HepG2 (cell line): ENCODE measurements around the gene PSMB2. TPM values are rescaled to one million over a fixed set of nuclear protein-coding genes. Genes with fewer than 3 reads are reported as not detected.

ENCODE experiments used
- CAMTA2 ChIP-seq: sonication (generic); formaldehyde crosslinking; IDR thresholded peaks from 2 replicates; pipeline ENCODE4 v1.4.0; 2020; ENCODE audit warnings: mild to moderate bottlenecking, missing genetic modification reagents, borderline replicate concordance
- EED ChIP-seq: sonication (generic); formaldehyde crosslinking; IDR thresholded peaks from 2 replicates; pipeline ENCODE4 v1.5.0; 2020; ENCODE audit warnings: mild to moderate bottlenecking, missing genetic modification reagents
- HNF4A ChIP-seq: sonication (generic); formaldehyde crosslinking; IDR thresholded peaks from 2 replicates; pipeline ENCODE4 v1.4.0; 2020; ENCODE audit warnings: missing genetic modification reagents
- KDM1A ChIP-seq: IDR thresholded peaks from 2 replicates; pipeline ENCODE4 v1.6.1; 2016; ENCODE audit warnings: missing compliant biosample characterization
- KDM4B ChIP-seq: sonication (generic); formaldehyde crosslinking; IDR thresholded peaks from 2 replicates; pipeline ENCODE4 v1.4.0; 2020; ENCODE audit warnings: missing genetic modification reagents
- MIER2 ChIP-seq: IDR thresholded peaks from 2 replicates; pipeline ENCODE4 v1.6.1; 2016; ENCODE audit warnings: missing biosample characterization, missing genetic modification reagents
- RAD21 ChIP-seq: fragments of 450-650 bp; formaldehyde crosslinking; IDR thresholded peaks from 2 replicates; pipeline ENCODE4 v1.5.0; 2020; ENCODE audit warnings: mild to moderate bottlenecking
- SKI ChIP-seq: fragments of 450-650 bp; IDR thresholded peaks from one replicate; pipeline ENCODE4 v1.6.1; 2018; ENCODE audit warnings: mild to moderate bottlenecking; ENCODE audit not compliant: partially characterized antibody
- SNAPC2 ChIP-seq: sonication (generic); formaldehyde crosslinking; IDR thresholded peaks from 2 replicates; pipeline ENCODE4 v1.8.1; 2022; ENCODE audit warnings: mild to moderate bottlenecking, missing genetic modification reagents
- SP4 ChIP-seq: sonication (generic); formaldehyde crosslinking; IDR thresholded peaks from 2 replicates; pipeline ENCODE4 v1.8.1; 2023; ENCODE audit warnings: mild to moderate bottlenecking, missing genetic modification reagents
- TBP ChIP-seq: sonication (generic); formaldehyde crosslinking; IDR thresholded peaks from 2 replicates; pipeline ENCODE4 v1.5.0; 2020; ENCODE audit warnings: missing genetic modification reagents
- ZNF331 ChIP-seq: sonication (generic); formaldehyde crosslinking; IDR thresholded peaks from 2 replicates; pipeline ENCODE4 v1.4.0; 2020; ENCODE audit warnings: missing genetic modification reagents
- ZNF33B ChIP-seq: sonication (generic); formaldehyde crosslinking; IDR thresholded peaks from 2 replicates; pipeline ENCODE4 v1.5.1; 2020; ENCODE audit warnings: mild to moderate bottlenecking, missing genetic modification reagents
- ZNF629 ChIP-seq: sonication (generic); formaldehyde crosslinking; conservative IDR thresholded peaks from 2 replicates; pipeline ENCODE4 v1.5.0; 2020; ENCODE audit warnings: missing genetic modification reagents
- ZNF720 ChIP-seq: sonication (generic); formaldehyde crosslinking; IDR thresholded peaks from 2 replicates; pipeline ENCODE4 v1.4.0; 2020; ENCODE audit warnings: missing genetic modification reagents
- ZNF788 ChIP-seq: sonication (generic); formaldehyde crosslinking; IDR thresholded peaks from 2 replicates; pipeline ENCODE4 v1.5.0; 2020; ENCODE audit warnings: mild to moderate bottlenecking, missing genetic modification reagents, borderline replicate concordance
- polyA plus RNA-seq, 8 experiments: library from polyadenylated mRNA; depleted of rRNA in 3 of 8; stranded (reverse) in 7 of 8; unstranded in 1 of 8; fragments of >200 nt; fragmentation: Illumina TruSeq in 4 of 8; extraction: Trizol in 4 of 8; gene quantifications; 2 replicates each; pipeline versions ENCODE4 v1.2.1 to v1.2.3, GENCODE V29; 2011 to 2016; ENCODE audit warnings: low read depth in 4 of 8, missing spikeins in 1 of 8, mixed read lengths in 1 of 8; ENCODE audit not compliant: insufficient read depth in 1 of 8
- total RNA-seq, 5 experiments: library from RNA; depleted of rRNA; stranded (reverse); fragments of >200 nt; fragmentation: Illumina TruSeq; extraction: Trizol; gene quantifications; 2 replicates each; pipeline ENCODE4 v1.2.3, GENCODE V29; 2016; ENCODE audit warnings: low read depth in 1 of 5
- TF ChIP-seq, protein P1 (sequence below): sonication (generic); formaldehyde crosslinking; IDR thresholded peaks from 2 replicates; pipeline ENCODE4 v1.5.0; 2020; ENCODE audit warnings: mild to moderate bottlenecking, missing genetic modification reagents
- TF ChIP-seq, protein P2 (sequence below): sonication (generic); formaldehyde crosslinking; IDR thresholded peaks from 2 replicates; pipeline ENCODE4 v1.5.1; 2020; ENCODE audit warnings: mild to moderate bottlenecking, missing genetic modification reagents, borderline replicate concordance
- TF ChIP-seq, protein P3 (sequence below): sonication (generic); formaldehyde crosslinking; IDR thresholded peaks from 2 replicates; pipeline ENCODE4 v1.4.0; 2020; ENCODE audit warnings: mild to moderate bottlenecking, low read depth, missing genetic modification reagents
- TF ChIP-seq, protein P4 (sequence below): sonication (generic); formaldehyde crosslinking; conservative IDR thresholded peaks from 2 replicates; pipeline ENCODE4 v1.8.0; 2022; ENCODE audit warnings: missing genetic modification reagents
- TF ChIP-seq, protein P5 (sequence below): sonication (generic); formaldehyde crosslinking; IDR thresholded peaks from 2 replicates; pipeline ENCODE4 v1.4.0; 2020; ENCODE audit warnings: mild to moderate bottlenecking, missing genetic modification reagents

Gene PSMB2
- total and polyA plus RNA-seq, 2 of the 13 experiments (the other 11 are each of a cell fraction or from before 2014, with no cell fraction given), result 60.6 to 62.2 TPM

DNA sequence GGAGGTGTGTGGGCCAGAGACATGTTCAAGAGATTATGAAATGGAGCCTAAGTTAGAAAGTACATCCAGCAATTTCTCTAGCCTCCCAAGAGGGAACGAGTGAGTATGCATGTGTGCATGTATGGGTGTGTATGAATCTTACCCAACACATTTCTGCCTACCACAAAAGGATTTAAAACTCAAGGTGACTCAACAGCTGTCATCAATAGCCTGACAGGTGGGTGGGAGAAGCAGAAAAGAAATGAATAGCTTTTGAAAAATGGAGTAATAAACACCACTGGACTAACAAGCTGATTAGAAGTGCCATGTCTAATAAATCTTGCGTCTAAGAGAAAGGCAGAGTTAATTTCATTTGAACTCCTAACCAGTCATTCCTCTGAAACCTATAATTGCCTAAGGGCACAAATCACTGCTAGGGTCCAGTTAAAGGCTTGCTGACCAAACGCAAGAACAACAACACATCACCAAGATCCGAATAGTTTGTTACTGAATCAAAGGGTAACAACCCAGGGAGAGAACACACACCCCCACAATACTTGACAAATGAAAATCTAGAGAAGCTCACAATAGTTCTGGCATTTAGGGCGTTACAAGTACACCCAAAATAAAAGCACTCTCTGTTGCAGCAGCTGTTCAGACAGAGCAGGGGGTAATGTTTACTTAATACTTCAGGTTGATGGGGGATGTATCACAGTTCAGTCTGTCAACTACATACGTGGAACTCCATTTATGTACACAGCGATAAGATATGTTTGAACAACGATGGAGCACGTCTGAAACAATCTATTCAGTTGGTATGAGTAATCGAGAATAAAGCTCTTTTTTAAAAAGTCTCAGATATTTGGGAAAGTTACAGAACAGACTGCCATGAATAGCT, 85.5 kb downstream of the PSMB2 start (continued):
- TF ChIP-seq, protein P1, sequence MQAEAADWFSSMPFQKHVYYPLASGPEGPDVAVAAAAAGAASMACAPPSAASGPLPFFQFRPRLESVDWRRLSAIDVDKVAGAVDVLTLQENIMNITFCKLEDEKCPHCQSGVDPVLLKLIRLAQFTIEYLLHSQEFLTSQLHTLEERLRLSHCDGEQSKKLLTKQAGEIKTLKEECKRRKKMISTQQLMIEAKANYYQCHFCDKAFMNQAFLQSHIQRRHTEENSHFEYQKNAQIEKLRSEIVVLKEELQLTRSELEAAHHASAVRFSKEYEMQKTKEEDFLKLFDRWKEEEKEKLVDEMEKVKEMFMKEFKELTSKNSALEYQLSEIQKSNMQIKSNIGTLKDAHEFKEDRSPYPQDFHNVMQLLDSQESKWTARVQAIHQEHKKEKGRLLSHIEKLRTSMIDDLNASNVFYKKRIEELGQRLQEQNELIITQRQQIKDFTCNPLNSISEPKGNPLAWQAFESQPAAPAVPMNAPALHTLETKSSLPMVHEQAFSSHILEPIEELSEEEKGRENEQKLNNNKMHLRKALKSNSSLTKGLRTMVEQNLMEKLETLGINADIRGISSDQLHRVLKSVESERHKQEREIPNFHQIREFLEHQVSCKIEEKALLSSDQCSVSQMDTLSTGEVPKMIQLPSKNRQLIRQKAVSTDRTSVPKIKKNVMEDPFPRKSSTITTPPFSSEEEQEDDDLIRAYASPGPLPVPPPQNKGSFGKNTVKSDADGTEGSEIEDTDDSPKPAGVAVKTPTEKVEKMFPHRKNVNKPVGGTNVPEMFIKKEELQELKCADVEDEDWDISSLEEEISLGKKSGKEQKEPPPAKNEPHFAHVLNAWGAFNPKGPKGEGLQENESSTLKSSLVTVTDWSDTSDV (CRISPR knock-in tag), result no peak
- no peak for TF ChIP-seq ZNF629 (CRISPR knock-in tag)
- TF ChIP-seq SNAPC2, result peak; percentile 34; the same call in 1 of the 2 replicates
- TF ChIP-seq, protein P2, sequence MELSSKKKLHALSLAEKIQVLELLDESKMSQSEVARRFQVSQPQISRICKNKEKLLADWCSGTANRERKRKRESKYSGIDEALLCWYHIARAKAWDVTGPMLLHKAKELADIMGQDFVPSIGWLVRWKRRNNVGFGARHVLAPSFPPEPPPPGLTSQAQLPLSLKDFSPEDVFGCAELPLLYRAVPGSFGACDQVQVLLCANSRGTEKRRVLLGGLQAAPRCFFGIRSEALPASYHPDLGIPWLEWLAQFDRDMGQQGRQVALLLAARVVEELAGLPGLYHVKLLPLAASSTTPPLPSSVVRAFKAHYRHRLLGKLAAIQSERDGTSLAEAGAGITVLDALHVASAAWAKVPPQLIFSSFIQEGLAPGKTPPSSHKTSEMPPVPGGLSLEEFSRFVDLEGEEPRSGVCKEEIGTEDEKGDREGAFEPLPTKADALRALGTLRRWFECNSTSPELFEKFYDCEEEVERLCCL (CRISPR knock-in tag), result no peak
- TF ChIP-seq, protein P3, sequence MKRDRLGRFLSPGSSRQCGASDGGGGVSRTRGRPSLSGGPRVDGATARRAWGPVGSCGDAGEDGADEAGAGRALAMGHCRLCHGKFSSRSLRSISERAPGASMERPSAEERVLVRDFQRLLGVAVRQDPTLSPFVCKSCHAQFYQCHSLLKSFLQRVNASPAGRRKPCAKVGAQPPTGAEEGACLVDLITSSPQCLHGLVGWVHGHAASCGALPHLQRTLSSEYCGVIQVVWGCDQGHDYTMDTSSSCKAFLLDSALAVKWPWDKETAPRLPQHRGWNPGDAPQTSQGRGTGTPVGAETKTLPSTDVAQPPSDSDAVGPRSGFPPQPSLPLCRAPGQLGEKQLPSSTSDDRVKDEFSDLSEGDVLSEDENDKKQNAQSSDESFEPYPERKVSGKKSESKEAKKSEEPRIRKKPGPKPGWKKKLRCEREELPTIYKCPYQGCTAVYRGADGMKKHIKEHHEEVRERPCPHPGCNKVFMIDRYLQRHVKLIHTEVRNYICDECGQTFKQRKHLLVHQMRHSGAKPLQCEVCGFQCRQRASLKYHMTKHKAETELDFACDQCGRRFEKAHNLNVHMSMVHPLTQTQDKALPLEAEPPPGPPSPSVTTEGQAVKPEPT (CRISPR knock-in tag), result no peak
- TF ChIP-seq, protein P4, sequence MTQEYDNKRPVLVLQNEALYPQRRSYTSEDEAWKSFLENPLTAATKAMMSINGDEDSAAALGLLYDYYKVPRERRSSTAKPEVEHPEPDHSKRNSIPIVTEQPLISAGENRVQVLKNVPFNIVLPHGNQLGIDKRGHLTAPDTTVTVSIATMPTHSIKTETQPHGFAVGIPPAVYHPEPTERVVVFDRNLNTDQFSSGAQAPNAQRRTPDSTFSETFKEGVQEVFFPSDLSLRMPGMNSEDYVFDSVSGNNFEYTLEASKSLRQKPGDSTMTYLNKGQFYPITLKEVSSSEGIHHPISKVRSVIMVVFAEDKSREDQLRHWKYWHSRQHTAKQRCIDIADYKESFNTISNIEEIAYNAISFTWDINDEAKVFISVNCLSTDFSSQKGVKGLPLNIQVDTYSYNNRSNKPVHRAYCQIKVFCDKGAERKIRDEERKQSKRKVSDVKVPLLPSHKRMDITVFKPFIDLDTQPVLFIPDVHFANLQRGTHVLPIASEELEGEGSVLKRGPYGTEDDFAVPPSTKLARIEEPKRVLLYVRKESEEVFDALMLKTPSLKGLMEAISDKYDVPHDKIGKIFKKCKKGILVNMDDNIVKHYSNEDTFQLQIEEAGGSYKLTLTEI (CRISPR knock-in tag), result no peak
- 0 out of 2 replicates have a peak, but pooled peaks have one; percentile 22 for TF ChIP-seq KDM1A
- no peak for TF ChIP-seq ZNF720
- no peak for TF ChIP-seq SP4 (CRISPR knock-in tag)
- TF ChIP-seq ZNF331, result peak; percentile 41; the same call in 1 of the 2 replicates
- TF ChIP-seq ZNF33B (CRISPR knock-in tag), result no peak
- peak; percentile 59 for TF ChIP-seq SKI
- TF ChIP-seq, protein P5, sequence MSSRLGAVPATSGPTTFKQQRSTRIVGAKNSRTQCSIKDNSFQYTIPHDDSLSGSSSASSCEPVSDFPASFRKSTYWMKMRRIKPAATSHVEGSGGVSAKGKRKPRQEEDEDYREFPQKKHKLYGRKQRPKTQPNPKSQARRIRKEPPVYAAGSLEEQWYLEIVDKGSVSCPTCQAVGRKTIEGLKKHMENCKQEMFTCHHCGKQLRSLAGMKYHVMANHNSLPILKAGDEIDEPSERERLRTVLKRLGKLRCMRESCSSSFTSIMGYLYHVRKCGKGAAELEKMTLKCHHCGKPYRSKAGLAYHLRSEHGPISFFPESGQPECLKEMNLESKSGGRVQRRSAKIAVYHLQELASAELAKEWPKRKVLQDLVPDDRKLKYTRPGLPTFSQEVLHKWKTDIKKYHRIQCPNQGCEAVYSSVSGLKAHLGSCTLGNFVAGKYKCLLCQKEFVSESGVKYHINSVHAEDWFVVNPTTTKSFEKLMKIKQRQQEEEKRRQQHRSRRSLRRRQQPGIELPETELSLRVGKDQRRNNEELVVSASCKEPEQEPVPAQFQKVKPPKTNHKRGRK (CRISPR knock-in tag), result no peak
- no peak for TF ChIP-seq MIER2
- no peak for TF ChIP-seq TBP (CRISPR knock-in tag)
- no peak for TF ChIP-seq KDM4B
- TF ChIP-seq RAD21 (CRISPR knock-in tag), result no peak
- TF ChIP-seq ZNF788 (CRISPR knock-in tag), result no peak
- peak; percentile 33; the same call in 1 of the 2 replicates for TF ChIP-seq HNF4A
- no peak for TF ChIP-seq EED (CRISPR knock-in tag)
- TF ChIP-seq CAMTA2 (CRISPR knock-in tag), result no peak
